Mesangial cell (primary cell): ENCODE results near the gene DMAC2. TPM values are rescaled to one million over a fixed set of nuclear protein-coding genes. Genes with fewer than 3 reads are reported as not detected.

Source experiments
- total RNA-seq: library from RNA; depleted of rRNA; stranded (reverse); fragments of >200 nt; gene quantifications from 2 replicates; pipeline ENCODE4 v1.2.3, GENCODE V29; 2015

DMAC2 gene
- 45.6 and 57.0 TPM in 2 replicates for total RNA-seq

GRCh38 chr19:41439441-41440222 lies at the start of gene DMAC2:
DMAC2 (minus strand) TSS chr19:41439912; CDS start chr19:41439899, 13 bp downstream.

GRCh38 chr19:41442473-41443355 lies 3.0 kb upstream of the DMAC2 start, which contains the start of gene ERICH4:
ERICH4 (plus strand) TSS chr19:41443156; CDS start chr19:41443170, 14 bp downstream.

GRCh38 chr19:41426952-41427646 lies 12.6 kb downstream of the DMAC2 start, which contains the start of gene B3GNT8:
B3GNT8 (minus strand) TSS chr19:41427374; CDS start chr19:41426778, 596 bp downstream.

DNA sequence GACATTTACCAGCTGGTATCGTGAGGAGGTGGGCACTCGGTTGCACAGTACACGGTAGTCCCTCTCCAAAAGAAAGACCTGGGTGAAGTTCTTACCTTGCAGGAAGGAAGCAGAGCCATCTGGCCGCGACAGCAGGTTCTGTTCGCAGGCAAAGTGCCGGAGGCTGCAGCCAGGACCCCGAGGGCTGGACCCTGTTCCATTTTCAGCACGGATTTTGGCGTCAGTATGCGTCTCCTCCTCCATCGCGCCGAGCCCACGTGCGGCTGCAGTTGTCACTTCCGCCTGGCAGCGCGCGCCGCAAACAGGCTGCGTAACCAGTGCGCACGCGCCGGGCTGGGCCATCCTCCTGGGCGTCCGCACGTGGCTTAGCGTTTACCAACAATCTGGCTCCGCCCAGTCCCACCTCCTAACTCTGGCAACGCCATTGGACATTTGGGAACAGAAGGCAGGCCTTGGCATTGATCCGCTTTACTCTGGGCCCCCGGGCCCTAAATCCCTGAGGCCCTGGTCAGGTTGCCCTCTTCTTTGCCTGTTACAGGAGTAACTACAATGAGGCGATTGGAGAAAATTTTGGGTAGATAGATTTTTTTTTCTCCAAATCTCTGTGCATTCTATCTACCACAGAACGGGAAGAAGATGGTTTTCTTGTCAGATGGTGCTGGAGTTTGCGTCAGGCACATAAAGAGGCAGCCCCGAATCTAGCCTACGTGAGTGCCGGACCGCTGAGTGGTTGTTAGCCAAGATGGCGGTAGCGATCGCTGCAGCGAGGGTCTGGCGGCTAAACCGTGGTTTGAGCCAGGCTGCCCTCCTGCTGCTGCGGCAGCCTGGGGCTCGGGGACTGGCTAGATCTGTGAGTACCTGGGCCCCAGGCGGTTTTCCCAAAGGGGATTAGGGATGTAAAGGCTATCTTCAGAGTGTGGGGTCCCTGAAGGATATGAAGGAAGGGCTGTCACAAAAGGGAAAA lies 42.3 kb downstream of the DMAC2 start, which contains the start of the genes BCKDHA and EXOSC5:
Gene BCKDHA (plus strand): TSS at position 733 of the 964 bp plus-strand sequence. CDS start 10 bp downstream, at position 743.
Gene EXOSC5 (minus strand): TSS at position 274 of the 964 bp plus-strand sequence. CDS start 31 bp downstream, at position 243.

Other genes starting within 250 kb of the DMAC2 start
- 2.9 and 4.1 TPM in 2 replicates for gene CYP2S1, start 246.7 kb downstream of the DMAC2 start, total RNA-seq
- 356 and 367 TPM in 2 replicates for gene AXL, start 220.7 kb downstream of the DMAC2 start, total RNA-seq
- gene HNRNPUL1, start 175.5 kb downstream of the DMAC2 start, total RNA-seq: 125 and 158 TPM in 2 replicates
- 11.9 and 18.6 TPM in 2 replicates for gene CCDC97, start 129.7 kb downstream of the DMAC2 start, total RNA-seq
- 44.2 and 44.6 TPM in 2 replicates for gene TGFB1, start 86.0 kb downstream of the DMAC2 start, total RNA-seq
- gene B9D2, start 75.8 kb downstream of the DMAC2 start, total RNA-seq: 9.0 and 9.9 TPM in 2 replicates
- 0.49 and 11.0 TPM in 2 replicates for gene TMEM91, start 63.4 kb downstream of the DMAC2 start, total RNA-seq
- 18.9 and 25.3 TPM in 2 replicates for gene EXOSC5, start 42.6 kb downstream of the DMAC2 start, total RNA-seq
- 43.7 and 108 TPM in 2 replicates for gene BCKDHA, start 42.1 kb downstream of the DMAC2 start, total RNA-seq
- 1.5 and 3.9 TPM in 2 replicates for gene B3GNT8, start 12.5 kb downstream of the DMAC2 start, total RNA-seq
- not detected in 2 replicates for gene ERICH4, start 3.2 kb upstream of the DMAC2 start, total RNA-seq
- not detected in 2 replicates for gene CEACAM21, start 136.3 kb upstream of the DMAC2 start, total RNA-seq
- gene CEACAM4, start 187.2 kb upstream of the DMAC2 start, total RNA-seq: not detected in 2 replicates
- not detected in 2 replicates for gene CEACAM7, start 248.4 kb upstream of the DMAC2 start, total RNA-seq